Natural killer cell treated with Interleukin-12 subunit alpha and Interleukin-12 subunit beta and Interleukin-15 and Interleukin-18, amount 100 ng/mL, for 72 hours (primary cell): ENCODE measurements around the gene NHSL2. TPM values are rescaled to one million over a fixed set of nuclear protein-coding genes. Genes with fewer than 3 reads are reported as not detected.

Experiments used
- ATAC-seq, 2 donors: fragments of 150-1000 bp; cut with Tn5 transposase in 1 of 2; sonication (Bioruptor Pico), chemical (Tn5 transposase) in 1 of 2; 2 replicates each; pipeline ENCODE4 v1.10.0; 2021
- DNase-seq: peaks from one replicate; pipeline ENCODE4 v3.0.0; 2022; ENCODE audit warnings: low spot score
- H3K27ac Mint-ChIP-seq, 2 donors: 1 replicate in 1 of 2; 2 replicates in 1 of 2; pipeline ENCODE4 v1.8.0; 2022; ENCODE audit warnings: mixed read lengths in 2 of 2, mild to moderate bottlenecking in 1 of 2, moderate library complexity in 1 of 2
- H3K27me3 Mint-ChIP-seq, 2 donors: 1 replicate in 1 of 2; 2 replicates in 1 of 2; pipeline ENCODE4 v1.8.0; 2022; ENCODE audit warnings: mixed read lengths in 2 of 2
- H3K36me3 Mint-ChIP-seq: one replicate; pipeline ENCODE4 v1.8.0; 2022; ENCODE audit warnings: mixed read lengths
- H3K4me1 Mint-ChIP-seq, 2 donors: 1 replicate in 1 of 2; 2 replicates in 1 of 2; pipeline ENCODE4 v1.8.0; 2022; ENCODE audit warnings: low read depth in 2 of 2, mixed read lengths in 2 of 2, mild to moderate bottlenecking in 1 of 2
- H3K4me3 Mint-ChIP-seq: one replicate; pipeline ENCODE4 v1.8.0; 2022; ENCODE audit warnings: mixed read lengths
- H3K9me3 Mint-ChIP-seq: 2 replicates; pipeline ENCODE4 v1.8.0; 2022; ENCODE audit warnings: mixed read lengths
- total RNA-seq, 2 donors: library from RNA; stranded (reverse); gene quantifications; one replicate each; pipeline ENCODE4 v1.2.3, GENCODE V29; 2022

The NHSL2 gene
- total RNA-seq, 2 donors from 2014 or later, result 0.07 to 0.67 TPM

- ATAC-seq, result peak; percentile 66 to 69
- no peak overlapping the region for H3K4me3 Mint-ChIP-seq
- H3K27ac Mint-ChIP-seq, result no peak overlapping the region
Measured at GRCh38 chrX:71910986-71911730, 513 bp downstream of the NHSL2 start.

GRCh38 chrX:71911731-71912050 is 1.0 kb downstream of the NHSL2 start:
- H3K27me3 Mint-ChIP-seq, result peaks cover 10 to 25% of the 10 kb centered on the region in 2 donors
- no peak for ATAC-seq
- H3K4me1 Mint-ChIP-seq, result no peaks in the 10 kb centered on the region
- H3K27ac Mint-ChIP-seq, result no peak overlapping the region
- no peak for DNase-seq
- no peaks in the 10 kb centered on the region for H3K9me3 Mint-ChIP-seq
- no peaks in the 10 kb centered on the region for H3K36me3 Mint-ChIP-seq
- H3K4me3 Mint-ChIP-seq, result no peak overlapping the region

More at GRCh38 chrX:71910986-71911730, 513 bp downstream of the NHSL2 start:
- DNase-seq, result no peak
- H3K27me3 Mint-ChIP-seq, result peaks cover 10 to 29% of the 10 kb centered on the region in 2 donors
- H3K4me1 Mint-ChIP-seq, result no peaks in the 10 kb centered on the region
- no peaks in the 10 kb centered on the region for H3K9me3 Mint-ChIP-seq
- H3K36me3 Mint-ChIP-seq, result no peaks in the 10 kb centered on the region

- Mint-ChIP-seq H3K27me3 (peaks cover 10 to 25% of the 10 kb centered on the region in 2 donors), H3K4me3 (no peak overlapping the region), H3K4me1 (no peaks in the 10 kb centered on the region), H3K9me3 (no peaks in the 10 kb centered on the region), H3K27ac (no peak overlapping the region), H3K36me3 (no peaks in the 10 kb centered on the region)
- ATAC-seq (no peak), DNase-seq (no peak)
Measured at GRCh38 chrX:71912156-71912555, 1.5 kb downstream of the NHSL2 start.

- no peaks in the 10 kb centered on the region for H3K4me1 Mint-ChIP-seq
- peaks cover 10 to 24% of the 10 kb centered on the region in 2 donors for H3K27me3 Mint-ChIP-seq
- no peak for ATAC-seq
- no peaks in the 10 kb centered on the region for H3K9me3 Mint-ChIP-seq
- no peak overlapping the region for H3K27ac Mint-ChIP-seq
- H3K36me3 Mint-ChIP-seq, result no peaks in the 10 kb centered on the region
- no peak overlapping the region for H3K4me3 Mint-ChIP-seq
- no peak for DNase-seq
Measured at GRCh38 chrX:71913156-71913950, 2.7 kb downstream of the NHSL2 start.

GRCh38 chrX:71917621-71918343 is 7.1 kb downstream of the NHSL2 start:
- Mint-ChIP-seq H3K27me3 (peaks cover 0 to 17% of the 10 kb centered on the region in 2 donors), H3K4me1 (no peaks in the 10 kb centered on the region), H3K9me3 (no peaks in the 10 kb centered on the region), H3K4me3 (no peak overlapping the region), H3K36me3 (no peaks in the 10 kb centered on the region), H3K27ac (no peak overlapping the region)
- no peak for DNase-seq
- ATAC-seq, result no peak

- Mint-ChIP-seq H3K9me3 (no peaks in the 10 kb centered on the region), H3K36me3 (no peaks in the 10 kb centered on the region), H3K27ac (no peak overlapping the region), H3K4me1 (no peaks in the 10 kb centered on the region), H3K27me3 (peaks cover 0 to 14% of the 10 kb centered on the region in 2 donors), H3K4me3 (no peak overlapping the region)
- DNase-seq, result no peak
- ATAC-seq, result no peak
Measured at GRCh38 chrX:71919431-71919830, 8.8 kb downstream of the NHSL2 start.

- ATAC-seq (no peak), DNase-seq (no peak)
- H3K27ac Mint-ChIP-seq, result no peak overlapping the region
- no peaks in the 10 kb centered on the region for H3K9me3 Mint-ChIP-seq
- H3K36me3 Mint-ChIP-seq, result no peaks in the 10 kb centered on the region
- H3K4me3 Mint-ChIP-seq, result no peak overlapping the region
- no peaks in the 10 kb centered on the region for H3K4me1 Mint-ChIP-seq
- H3K27me3 Mint-ChIP-seq, result peaks cover 0 to 14% of the 10 kb centered on the region in 2 donors
Measured at GRCh38 chrX:71919886-71920285, 9.2 kb downstream of the NHSL2 start.

- Mint-ChIP-seq H3K27ac (no peak overlapping the region), H3K4me1 (no peaks in the 10 kb centered on the region), H3K9me3 (no peaks in the 10 kb centered on the region), H3K27me3 (peaks cover 0 to 10% of the 10 kb centered on the region in 2 donors), H3K4me3 (no peak overlapping the region), H3K36me3 (no peaks in the 10 kb centered on the region)
- DNase-seq, result no peak
- no peak for ATAC-seq
Measured at GRCh38 chrX:71922686-71923085, 12.0 kb downstream of the NHSL2 start.

DNA sequence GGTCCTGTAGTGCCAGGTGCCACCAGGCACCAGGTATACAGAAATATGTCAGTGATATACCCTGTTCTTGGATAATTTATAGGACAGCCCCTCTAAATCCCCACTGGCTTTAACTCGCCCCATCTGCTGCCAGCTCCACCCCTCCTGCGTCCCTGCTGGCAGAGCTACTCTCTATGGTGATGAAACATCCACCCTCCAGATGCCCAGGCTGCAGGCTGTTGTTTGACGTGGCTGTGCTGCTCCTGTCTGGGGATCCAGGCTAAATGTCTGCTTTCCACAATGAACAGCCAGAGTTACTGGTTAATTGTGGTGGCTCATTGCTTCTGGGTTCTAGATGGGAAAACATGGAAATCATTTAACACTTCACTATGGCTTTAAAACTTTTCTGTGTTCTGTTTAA is 12.9 kb downstream of the NHSL2 start:
- Mint-ChIP-seq H3K36me3 (no peaks in the 10 kb centered on the region), H3K27me3 (peaks cover 0 to 10% of the 10 kb centered on the region in 2 donors), H3K4me1 (no peaks in the 10 kb centered on the region), H3K27ac (no peak overlapping the region), H3K4me3 (no peak overlapping the region), H3K9me3 (no peaks in the 10 kb centered on the region)
- ATAC-seq, result no peak
- DNase-seq, result no peak

DNA sequence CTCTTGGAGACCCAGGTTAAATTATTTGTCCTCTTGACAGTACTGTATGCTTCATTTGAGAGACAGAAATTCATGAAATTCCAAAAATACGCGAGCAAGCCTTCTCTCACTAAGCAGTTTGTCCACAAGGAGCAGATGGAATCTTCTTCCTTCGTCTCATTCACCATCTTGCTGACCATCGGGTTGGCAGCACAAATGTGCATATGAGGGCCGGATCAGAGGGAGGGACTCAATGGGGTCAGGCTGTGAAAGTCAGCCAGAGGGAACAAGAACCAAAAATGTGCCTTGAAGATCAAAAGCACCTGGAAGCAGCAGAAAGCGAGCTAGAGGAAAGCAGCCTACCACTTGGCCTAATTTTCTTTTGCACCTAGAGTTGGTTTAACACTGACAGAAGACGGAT is 16.4 kb downstream of the NHSL2 start:
- H3K27ac Mint-ChIP-seq, result no peak overlapping the region
- no peaks in the 10 kb centered on the region for H3K9me3 Mint-ChIP-seq
- ATAC-seq, result no peak
- DNase-seq, result no peak
- peaks cover 3 to 18% of the 10 kb centered on the region in 2 donors for H3K27me3 Mint-ChIP-seq
- no peak overlapping the region for H3K4me3 Mint-ChIP-seq
- H3K4me1 Mint-ChIP-seq, result no peaks in the 10 kb centered on the region
- no peaks in the 10 kb centered on the region for H3K36me3 Mint-ChIP-seq

DNA sequence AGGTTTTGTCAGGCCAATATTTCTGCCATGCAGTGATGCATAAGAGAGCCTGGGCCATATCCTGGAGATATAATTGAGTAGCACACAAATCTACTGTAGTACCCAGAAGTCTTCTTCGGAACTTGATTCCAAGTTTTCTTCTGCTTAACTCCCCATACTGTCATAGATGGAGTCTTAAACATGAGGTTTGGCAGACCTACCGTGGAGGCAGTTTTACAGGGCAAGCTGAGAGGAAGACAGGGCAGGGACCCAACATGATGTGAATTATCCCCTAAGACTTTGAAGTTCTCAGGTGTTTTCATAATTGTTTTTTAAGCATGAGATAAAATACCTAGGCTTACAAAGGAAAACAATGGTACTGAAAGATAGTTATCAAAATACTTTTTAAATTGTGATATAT is 18.2 kb downstream of the NHSL2 start:
- Mint-ChIP-seq H3K27ac (no peak overlapping the region), H3K4me1 (no peaks in the 10 kb centered on the region), H3K4me3 (no peak overlapping the region), H3K27me3 (peaks cover 15 to 23% of the 10 kb centered on the region in 2 donors), H3K9me3 (no peaks in the 10 kb centered on the region), H3K36me3 (no peaks in the 10 kb centered on the region)
- ATAC-seq (no peak), DNase-seq (no peak)

- ATAC-seq (no peak), DNase-seq (no peak)
- Mint-ChIP-seq H3K4me1 (no peaks in the 10 kb centered on the region), H3K9me3 (no peaks in the 10 kb centered on the region), H3K27me3 (peaks cover 20 to 28% of the 10 kb centered on the region in 2 donors), H3K4me3 (no peak overlapping the region), H3K27ac (no peak overlapping the region), H3K36me3 (no peaks in the 10 kb centered on the region)
Measured at GRCh38 chrX:71930298-71930697, 19.7 kb downstream of the NHSL2 start.

GRCh38 chrX:71935476-71935875 is 24.8 kb downstream of the NHSL2 start:
- H3K9me3 Mint-ChIP-seq, result no peaks in the 10 kb centered on the region

GRCh38 chrX:71936632-71937031 is 26.0 kb downstream of the NHSL2 start:
- Mint-ChIP-seq H3K27me3 (peaks cover 20 to 23% of the 10 kb centered on the region in 2 donors), H3K27ac (no peak overlapping the region), H3K4me3 (no peak overlapping the region), H3K9me3 (no peaks in the 10 kb centered on the region), H3K36me3 (no peaks in the 10 kb centered on the region), H3K4me1 (no peaks in the 10 kb centered on the region)
- ATAC-seq (no peak), DNase-seq (no peak)

More at GRCh38 chrX:71935476-71935875, 24.8 kb downstream of the NHSL2 start:
- ATAC-seq (no peak), DNase-seq (no peak)
- H3K27ac Mint-ChIP-seq, result no peak overlapping the region
- no peaks in the 10 kb centered on the region for H3K4me1 Mint-ChIP-seq
- peaks cover 20 to 25% of the 10 kb centered on the region in 2 donors for H3K27me3 Mint-ChIP-seq
- H3K36me3 Mint-ChIP-seq, result no peaks in the 10 kb centered on the region
- no peak overlapping the region for H3K4me3 Mint-ChIP-seq
